NCI-H82 (cell line): ENCODE data around the gene EVPL.

Experiments
- DNase-seq: peaks from one replicate; lab custom pipeline; 2025; lab: John Stamatoyannopoulos, UW

The EVPL gene

GRCh38 chr17:76017481-76018339 lies 9.4 kb downstream of the EVPL start:
- no peak for DNase-seq

- no peak for DNase-seq
Observed at GRCh38 chr17:76014925-76015261, 12.2 kb downstream of the EVPL start.

- DNase-seq = peak; percentile 90
Observed at GRCh38 chr17:76014100-76014924, 12.8 kb downstream of the EVPL start.

- DNase-seq = no peak
Observed at GRCh38 chr17:76013377-76013932, 13.7 kb downstream of the EVPL start.

- DNase-seq = no peak
Observed at GRCh38 chr17:76011951-76012350, 15.2 kb downstream of the EVPL start.

- DNase-seq = no peak
Observed at GRCh38 chr17:76009969-76010661, 17.0 kb downstream of the EVPL start.

GRCh38 chr17:76009447-76009846 lies 17.7 kb downstream of the EVPL start:
- DNase-seq = no peak

- no peak for DNase-seq
Observed at GRCh38 chr17:76008630-76009425, 18.3 kb downstream of the EVPL start.

- DNase-seq = no peak
Observed at GRCh38 chr17:76008208-76008607, 18.9 kb downstream of the EVPL start.

GRCh38 chr17:76007850-76008165 lies 19.3 kb downstream of the EVPL start:
- no peak for DNase-seq

- DNase-seq = no peak
Observed at GRCh38 chr17:76007131-76007849, 19.8 kb downstream of the EVPL start.

- peak; percentile 91 for DNase-seq
Observed at GRCh38 chr17:76005263-76006149, 21.6 kb downstream of the EVPL start.

GRCh38 chr17:76004750-76005262 lies 22.3 kb downstream of the EVPL start:
- no peak for DNase-seq

- DNase-seq = no peak
Observed at GRCh38 chr17:76003915-76004314, 23.2 kb downstream of the EVPL start.

GRCh38 chr17:76002100-76002499 lies 25.0 kb downstream of the EVPL start:
- no peak for DNase-seq

GRCh38 chr17:76000755-76001521 lies 26.2 kb downstream of the EVPL start, which contains the start of gene CDK3:
CDK3 (plus strand) TSS chr17:76000855; CDS start chr17:76001426, 571 bp downstream.
- no peak for DNase-seq

GRCh38 chr17:76000016-76000754 lies 26.9 kb downstream of the EVPL start:
- DNase-seq = peak; percentile 68

- no peak for DNase-seq
Observed at GRCh38 chr17:75998327-75998795, 28.7 kb downstream of the EVPL start.
